T-helper 1 cell (primary cell): ENCODE results near the gene SMYD3.

Source experiments
- DNase-seq, 5 donors: peaks; one replicate each; pipeline ENCODE4 v3.0.0-alpha.2; 2012 to 2020
- total RNA-seq, 4 donors: gene quantifications; one replicate each; lab custom pipeline; 2026; lab: John Stamatoyannopoulos, UW

The SMYD3 gene
- 12.7 to 18.4 (median 15.1) reads per million in 4 donors for total RNA-seq

DNA sequence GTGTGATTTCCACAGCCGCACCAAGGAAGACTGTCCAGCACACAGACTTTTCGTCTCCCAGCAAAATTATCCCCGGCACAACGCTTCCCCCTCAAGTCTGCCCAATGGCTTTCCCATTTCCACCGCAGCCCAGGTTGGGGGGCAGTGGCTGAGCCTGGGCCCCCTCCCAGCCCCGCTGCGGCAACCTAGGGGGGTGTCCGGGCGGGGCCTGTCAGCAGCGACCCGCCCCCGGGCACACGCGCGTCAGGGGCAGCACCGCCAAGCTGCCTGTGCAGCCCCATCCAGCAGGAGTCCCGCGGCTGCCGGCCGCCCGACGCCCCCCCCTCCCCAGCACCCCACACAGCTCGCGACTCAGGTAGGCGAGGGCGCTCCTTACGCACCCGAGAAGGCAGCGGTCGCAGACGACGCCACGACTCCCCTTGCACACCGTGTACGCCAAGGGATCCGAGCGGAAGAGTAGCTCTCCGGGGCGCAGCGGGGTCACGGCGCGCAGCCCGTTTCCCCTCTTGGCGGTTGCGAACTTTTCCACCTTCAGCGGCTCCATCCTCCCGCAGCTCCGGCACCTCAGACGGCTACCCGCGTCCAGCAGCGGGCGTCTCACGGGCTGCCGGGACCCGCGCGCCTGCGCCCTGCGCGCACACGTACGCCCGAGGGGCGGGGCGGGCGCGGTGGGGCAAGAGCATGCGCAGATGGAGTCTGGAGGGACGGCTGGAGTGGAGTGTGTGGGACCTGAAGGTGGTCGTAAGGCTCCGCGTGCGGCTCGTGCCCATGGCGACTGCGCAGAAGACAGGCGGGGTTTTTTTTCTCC lies at the start of gene SMYD3:
TSS of gene SMYD3 (minus strand) at position 606 of the 808 bp plus-strand sequence.
- peak; percentile 60 to 81 (median 65) for DNase-seq

DNA sequence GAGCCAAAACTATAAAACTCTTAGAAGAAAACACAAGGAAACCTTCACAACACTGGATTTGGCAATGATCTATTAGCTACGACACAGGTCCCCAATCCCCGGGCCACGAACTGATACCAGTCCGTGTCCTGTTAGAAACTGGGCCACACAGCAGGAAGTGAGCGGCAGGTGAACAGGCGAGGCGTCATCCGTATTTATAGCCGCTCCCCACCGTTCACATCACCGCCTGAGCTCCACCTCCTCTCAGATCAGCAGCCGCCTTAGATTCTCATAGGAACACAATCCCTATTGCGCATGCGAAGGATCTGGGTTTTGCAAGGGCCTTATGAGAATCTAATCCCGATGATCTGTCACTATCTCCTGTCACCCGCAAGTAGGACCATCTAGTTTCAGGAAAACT lies 47.1 kb upstream of the SMYD3 start:
- DNase-seq, result no peak

DNA sequence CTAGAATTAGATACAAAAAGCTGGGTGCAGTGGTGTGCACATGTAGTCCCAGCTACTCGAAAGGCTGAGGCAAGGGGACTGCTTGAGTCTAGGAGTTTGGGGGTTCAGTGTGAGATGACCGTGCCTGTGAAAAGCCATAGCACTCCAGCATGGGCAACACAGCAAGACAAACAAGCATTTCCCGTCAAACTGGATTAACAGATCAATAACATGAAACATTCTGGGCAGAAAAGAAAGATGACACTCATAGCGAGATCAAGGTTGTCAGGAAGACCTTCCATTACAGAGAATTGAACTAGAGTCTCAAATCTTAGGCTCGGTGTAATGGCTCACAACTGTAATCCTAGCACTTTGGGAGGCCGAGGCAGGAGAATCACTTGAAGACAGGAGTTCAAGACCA lies 45.0 kb upstream of the SMYD3 start:
- DNase-seq, result no peak

DNA sequence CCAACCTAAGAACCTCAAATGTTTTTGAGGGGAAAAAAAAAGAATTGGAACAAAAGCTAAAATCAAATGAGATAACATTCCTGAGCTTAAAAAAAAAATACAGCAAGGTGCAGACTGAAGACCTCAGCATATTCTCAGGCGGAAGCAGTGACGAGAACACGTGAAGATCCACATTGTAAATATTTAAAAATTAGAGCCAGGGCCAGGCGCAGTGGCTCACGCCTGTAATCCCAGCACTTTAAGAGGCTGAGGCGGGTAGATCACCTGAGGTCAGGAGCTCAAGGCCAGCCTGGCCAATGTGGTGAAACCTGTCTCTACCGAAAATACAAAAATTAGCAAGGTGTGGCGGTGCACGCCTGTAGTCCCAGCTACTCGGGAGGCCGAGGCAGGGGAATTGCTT lies 43.3 kb upstream of the SMYD3 start:
- DNase-seq, result no peak

DNA sequence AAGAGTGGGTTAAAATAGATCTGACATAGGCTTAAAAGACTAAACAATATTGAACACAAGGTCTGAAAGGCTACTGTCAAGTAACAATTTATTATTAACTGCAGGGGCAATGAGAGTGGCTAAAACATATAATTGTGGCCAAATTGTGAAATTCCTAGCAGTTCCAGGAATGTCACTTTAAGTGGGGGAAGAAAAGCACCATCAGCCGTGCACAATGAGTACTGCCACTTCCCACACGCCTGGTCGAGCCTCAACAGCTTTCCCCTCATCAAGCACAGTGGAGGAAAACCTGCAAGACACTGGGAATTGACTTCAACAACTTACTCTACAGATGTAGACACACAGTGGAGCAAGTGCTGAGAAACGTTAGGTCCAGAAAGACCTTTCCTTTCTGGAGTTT lies 42.6 kb upstream of the SMYD3 start:
- DNase-seq, result no peak

DNA sequence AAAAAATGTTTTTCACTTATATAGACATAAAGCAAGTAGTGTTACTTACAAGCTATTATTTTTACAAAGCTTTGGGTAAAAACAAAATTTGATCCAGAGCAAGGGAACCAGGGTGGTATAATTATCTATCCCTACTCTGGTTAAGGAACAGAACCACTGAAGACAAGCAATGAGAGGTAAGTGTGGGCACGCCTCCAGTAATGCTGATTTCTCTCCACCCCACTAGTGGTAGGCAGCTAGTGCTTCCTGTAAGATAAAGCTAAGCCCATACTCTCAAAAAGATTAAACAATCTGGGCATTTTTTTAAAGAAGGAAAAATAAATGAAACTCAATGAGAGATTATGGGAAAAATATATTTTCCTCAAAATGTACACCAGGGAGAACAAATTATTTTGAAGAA lies 36.9 kb upstream of the SMYD3 start:
- DNase-seq, result no peak

DNA sequence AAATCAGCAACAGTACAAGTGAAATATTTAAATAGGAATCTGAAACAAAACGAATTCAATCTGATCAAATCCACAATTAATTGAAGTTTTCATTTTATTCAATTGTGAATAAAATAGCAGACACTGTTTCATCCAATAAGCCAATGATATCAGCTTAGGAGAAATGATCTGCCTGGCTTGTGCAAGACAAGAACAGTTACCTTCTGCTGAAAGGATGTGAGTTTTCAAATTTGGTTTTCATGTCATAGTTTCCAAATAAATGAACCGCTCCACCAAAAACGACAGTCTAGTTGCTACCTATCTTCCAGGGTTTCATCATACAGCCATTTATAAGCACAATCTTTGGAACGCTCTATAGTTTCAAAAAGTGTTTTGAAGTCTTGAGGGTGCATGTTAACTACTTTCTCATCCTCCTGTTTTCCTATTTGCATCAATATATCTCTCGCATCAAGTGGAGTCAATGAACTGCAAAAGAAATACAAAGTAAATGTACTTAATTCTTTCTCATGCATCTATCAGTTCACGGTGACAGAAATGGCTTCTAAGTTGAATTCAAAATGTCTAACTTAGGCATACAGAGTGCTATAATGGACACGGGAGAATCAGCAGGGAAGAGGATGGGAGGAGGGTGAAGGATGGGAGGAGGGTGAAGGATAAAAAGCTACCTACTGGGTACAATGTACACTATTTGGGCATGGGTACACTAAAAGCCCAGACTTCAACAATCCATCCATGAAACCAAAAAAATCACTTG lies 33.8 kb upstream of the SMYD3 start:
- DNase-seq, result no peak

DNA sequence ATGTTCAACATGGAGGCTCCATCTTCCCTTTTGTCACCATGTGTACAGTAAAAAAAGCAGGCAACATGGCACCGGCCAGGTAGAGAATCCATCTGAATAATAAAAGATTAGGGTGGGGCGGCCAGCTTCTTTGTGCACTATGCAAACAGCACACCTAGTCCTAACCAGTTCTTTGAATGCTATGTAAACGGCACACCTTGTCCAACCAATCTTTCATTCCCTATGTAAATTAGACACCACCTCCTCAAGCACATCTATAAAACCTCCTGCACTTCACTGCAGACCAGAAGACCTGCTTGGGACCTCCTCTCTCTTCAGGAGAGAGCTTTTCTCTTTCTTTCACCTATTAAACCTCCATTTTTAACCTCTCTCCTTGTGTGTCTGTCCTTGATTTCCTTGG lies 30.8 kb upstream of the SMYD3 start:
- DNase-seq, result no peak

DNA sequence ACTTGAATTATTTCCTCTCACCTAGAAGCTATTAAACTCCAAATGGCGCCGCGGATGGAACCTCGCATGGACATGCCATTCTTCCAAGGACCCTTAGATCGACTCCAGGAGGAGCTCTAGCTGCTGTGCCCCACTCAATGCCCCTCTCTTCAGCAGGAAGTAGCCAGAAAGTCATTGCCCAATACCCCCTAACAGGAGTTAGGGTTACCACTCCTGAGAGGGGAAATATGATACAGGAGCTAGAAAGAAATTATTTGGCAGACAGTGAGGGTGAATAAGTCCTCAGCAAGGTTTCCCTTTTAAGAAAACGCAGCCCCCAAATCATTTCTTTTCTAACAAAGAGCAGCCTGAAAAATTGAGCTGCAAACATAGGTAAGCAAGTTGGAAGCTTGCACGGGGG lies 30.4 kb upstream of the SMYD3 start:
- no peak for DNase-seq

DNA sequence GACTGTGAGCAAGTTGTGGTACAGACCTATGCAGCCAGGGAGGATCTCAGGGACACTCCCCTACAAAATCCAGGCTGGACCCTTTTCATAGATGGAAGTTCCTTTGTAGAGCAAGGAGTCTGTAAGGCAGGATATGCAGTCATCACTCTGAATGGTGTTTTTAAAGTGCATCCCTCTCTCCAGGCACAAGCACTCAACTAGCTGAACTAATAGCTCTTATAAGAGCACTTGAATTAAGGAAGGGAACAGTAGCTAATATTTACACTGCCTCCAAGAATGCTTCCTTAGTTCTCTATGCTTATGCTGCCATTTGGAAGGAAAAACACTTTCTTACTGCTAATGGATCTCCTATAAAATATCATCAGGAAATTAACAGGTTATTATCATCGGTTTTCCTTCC lies 27.0 kb upstream of the SMYD3 start:
- DNase-seq, result no peak

DNA sequence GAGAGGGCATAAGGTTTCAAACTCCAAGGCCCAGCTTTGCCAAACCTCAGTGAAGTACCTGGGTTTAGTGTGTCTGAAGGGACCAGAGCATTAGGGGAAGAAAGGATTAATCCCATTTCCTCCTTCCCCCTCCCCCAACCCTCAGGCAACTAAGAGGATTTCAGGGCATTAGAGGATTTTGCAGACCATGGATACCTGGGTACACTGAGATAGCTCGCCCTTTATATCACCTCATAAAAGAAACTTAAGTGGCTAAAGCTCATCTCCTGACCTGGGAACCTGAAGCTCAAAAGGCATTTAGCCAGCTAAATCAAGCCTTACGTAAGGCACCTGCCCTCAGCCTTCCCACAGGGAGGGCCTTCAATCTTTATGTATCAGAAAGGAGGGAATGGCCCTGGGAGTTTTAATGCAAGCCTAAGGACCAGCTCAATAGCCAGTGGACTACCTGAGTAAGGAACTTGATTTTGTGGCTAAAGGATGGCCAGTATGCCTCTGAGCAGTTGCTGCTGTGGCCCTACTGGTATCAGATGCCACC lies 26.4 kb upstream of the SMYD3 start:
- no peak for DNase-seq

DNA sequence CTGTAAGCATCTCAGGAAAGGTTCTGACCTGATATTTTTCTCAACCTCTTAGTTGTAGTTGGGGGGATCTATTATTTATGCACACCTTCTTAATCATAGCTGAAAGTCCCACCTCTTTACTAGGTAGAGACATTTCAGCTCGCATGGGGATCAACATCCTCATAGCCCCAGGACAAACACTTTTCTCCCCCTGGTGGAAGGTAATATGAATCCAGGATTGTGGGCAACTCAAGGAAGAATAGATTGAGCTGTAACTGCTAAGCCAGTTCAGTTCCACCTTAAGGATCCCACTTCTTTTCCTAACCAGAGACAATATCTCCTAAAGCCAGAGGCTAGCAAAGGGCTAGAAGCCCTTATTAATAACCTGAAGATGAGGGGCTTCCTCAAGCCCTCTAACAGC lies 25.4 kb upstream of the SMYD3 start:
- DNase-seq, result no peak

DNA sequence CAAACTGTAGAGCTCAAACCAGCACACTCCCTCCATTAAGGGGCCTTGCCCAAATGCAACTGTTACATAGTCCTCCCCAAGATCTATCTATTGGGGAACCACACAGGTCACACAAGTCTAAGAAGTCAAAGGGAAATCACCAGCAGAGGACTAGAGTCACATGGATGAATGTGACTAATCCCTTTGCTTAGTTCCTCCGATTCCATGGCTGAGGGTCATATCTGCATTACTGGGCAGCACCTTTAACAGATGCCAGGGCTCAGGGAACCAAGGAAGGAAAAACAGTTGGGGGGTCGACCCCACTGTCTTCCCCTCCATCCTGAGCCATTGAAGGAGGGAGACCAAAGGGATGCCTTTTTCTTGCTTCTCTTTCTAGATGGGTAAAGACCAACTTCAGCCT lies 23.4 kb upstream of the SMYD3 start:
- no peak for DNase-seq

DNA sequence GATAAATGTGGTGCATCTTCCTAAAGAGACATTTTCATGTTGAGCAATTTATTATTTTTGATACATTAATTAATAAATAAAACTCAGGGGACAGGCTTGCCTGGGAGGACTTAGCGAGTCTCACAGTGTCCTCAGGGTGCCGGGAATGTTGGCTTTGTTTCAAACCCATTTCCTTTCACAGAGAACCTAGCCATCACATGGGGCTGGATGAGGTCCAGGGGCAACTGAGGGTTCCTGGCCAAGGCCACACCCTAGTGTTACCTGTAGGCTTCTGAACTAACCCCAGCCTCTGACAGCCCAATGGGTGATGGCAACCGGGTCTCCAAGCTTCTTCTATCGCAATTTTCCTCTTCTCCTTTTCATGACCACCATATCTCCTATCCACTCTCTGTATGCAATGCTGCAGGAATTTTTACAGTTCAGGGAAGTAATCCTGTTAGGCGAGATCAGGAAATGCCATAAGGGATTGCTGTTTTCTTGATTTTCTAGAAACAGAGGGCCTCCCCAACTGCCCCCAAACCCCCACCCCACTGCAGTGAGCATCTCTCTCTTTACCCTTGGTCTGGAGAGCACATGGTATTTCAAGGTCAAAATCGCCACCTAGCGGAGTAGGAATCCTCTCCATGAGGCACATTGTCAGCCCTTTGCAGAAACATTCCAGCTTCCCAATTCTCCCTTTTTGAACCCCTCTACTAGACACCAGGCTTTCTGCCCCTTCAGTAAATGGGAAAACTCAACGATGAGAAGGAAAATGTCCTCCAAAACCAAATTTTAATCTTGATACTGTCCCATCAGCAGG lies 22.1 kb upstream of the SMYD3 start:
- no peak for DNase-seq

DNA sequence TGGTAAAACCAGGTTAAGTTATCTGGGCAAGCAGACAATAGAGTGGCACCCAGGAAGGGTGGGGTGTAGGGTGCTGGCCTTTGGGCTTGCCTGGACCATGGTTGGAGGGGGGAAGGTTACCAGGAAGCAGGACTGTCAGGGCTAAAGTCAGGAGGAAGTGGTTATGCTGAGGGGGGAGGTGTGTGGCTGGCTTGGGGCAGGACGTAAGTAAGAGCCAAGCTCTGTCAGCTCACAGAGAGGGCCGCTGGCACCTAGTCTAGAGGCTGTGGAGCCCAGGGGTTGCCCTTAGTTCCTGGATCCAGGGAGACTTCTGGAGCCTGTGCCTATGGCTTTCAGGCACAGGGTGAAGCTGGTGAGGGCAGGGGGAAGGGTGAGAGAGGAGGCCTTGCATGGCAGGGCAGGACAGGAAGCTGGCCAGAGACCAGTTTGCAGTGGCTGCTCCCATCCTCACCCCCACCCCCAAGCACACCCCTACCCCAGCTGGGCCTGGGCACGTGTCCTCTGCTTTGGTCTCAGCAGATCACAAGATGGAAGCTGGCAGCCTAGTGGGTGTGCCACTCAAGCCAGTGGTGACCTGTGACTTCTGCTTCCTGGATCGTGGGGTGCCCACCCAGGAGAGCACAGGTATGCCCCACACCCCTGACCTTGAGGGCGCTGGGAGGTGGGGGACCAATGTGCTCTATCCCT lies 20.5 kb upstream of the SMYD3 start:
- DNase-seq, result peak in 1 of 5 donors; percentile 28

DNA sequence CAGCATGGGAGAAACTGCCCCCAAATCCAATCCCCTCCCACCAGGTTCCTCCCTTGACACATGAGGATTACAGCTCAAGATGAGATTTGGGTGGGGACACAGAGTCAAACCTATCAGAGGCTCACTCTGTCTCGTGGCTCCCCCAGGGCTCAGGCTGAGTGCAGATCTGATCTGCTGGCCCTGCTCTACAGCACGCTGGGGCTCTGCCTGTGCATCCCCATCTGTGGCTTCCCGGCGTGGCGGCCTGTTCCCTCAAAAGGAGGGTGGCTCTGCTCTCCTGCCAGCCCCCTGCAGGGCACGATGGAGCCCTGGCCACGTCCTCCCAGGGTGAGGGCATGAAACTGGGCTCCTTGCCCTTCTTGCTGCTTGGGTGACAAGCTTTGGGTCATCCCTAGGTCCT lies 19.8 kb upstream of the SMYD3 start:
- DNase-seq, result no peak

DNA sequence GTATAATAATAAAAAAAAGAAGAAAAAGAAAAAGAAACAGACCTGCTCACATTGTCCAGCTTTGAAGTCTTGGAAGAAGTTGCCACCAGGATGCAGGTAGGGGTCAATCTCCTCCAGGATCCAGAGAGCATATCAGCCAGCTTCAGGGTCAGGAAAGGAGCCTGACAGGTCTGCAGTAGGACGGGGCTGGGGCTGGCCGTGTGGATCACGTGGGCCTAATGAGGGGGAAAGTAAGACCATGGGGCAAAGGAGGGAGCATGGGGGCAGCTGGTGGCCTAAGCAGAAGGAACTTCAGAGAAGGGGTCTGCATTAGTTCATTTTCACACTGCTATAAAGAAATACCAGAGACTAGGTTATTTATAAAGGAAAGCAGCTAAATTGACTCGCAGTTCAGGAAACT lies 19.3 kb upstream of the SMYD3 start:
- no peak for DNase-seq

DNA sequence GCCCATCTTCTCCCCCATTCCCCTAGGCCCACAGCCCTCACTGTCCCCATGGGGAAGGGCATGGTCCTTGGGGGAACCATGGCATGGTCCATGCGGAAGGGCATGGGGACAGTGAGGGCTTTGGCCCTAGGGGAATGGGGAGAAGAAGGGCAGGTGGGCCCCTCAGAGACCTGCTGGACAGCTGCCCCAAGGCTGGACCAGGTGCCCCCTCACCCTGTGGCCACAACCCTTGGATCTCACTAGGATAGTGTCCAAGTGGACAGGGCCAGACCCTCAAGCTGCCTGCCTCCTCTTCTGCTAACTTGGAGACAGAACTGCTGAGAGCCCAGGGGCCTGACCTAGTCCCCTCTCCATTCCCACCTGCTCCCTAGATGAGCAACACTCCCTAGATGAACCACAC lies 12.4 kb upstream of the SMYD3 start:
- DNase-seq, result no peak

DNA sequence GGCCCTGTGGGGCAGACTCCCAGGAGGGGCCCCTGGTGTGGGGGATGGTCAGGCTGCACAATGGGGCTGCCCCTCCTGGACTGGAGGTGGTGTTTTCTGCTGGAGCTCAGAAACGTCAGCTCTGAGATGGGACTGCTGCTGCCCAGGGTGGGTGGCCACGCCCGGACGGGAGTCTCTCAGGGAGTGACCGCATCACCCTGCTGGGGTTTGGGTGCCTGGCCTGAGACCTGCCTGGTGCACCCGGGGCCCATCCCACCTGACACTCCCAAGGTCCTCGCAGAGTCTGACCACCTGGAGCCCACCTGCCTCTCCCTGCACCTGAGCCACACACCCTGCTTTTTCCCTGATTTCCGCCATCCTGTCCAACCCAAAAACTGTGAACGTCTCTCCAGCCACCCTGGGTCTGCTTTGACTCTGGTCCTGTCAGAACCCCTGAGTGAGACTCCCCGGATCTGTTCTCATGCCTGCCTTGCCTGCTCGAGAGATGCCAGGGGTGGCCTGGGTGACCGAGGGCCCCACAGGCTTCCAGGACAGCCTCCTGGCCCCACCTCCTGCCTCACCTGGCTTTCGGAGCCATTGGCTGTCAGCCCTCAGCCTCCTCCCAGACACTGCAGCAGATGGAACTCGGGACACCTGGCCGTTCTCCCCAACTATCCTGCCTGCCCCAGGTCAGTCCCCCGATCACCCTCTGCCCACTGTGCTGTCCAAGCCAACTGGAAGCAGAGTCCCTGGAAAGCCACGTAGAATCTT lies 11.6 kb upstream of the SMYD3 start:
- DNase-seq, result no peak

DNA sequence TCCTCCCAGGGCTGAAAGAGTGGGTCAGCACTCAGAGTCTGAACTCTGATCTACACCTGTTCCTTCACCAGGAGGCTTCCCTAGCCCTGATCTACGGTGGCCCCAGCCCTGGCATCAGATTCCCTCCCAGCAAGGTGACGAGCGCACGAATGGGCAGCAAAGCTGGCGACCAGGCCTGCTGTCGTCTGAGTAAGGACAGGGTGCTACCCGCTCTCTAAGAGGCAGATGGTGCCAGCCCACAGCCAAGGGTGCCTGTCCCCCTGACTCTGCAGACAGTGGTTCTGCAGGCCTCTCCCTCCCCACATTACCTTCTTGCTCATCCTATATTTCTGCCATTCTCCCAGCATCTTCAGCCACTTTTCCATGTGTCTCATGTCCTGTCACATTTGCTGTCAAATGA lies 10.3 kb upstream of the SMYD3 start:
- DNase-seq, result no peak

DNA sequence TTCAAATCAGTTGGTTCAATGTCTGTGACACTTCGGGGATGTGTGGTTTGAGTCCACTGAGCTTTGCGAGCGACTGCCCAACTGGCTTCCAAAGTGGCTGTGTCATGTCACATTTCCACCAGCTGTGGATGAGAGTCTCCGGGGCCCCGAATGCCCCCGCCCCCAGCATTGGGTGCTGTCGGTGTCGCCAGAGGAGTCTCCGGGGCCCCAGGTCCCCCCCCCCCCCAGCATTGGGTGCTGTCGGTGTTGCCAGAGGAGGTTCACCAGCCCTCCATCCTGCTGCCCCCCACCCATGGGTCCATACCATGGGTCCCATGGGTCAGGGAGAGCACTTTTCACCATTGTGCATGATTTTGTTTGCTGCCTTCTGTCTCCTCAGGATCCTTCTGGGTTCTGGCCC lies 9.0 kb upstream of the SMYD3 start:
- no peak for DNase-seq
